ENCODE data around the gene DNAH10.

DNAH10 gene

GRCh38 chr12:123839826-123840225, 77.7 kb downstream of the DNAH10 start:
- TF ChIP-seq CTCF (IDR thresholded peaks at IDR 0.05; ENCODE audit: poor library complexity, severe bottlenecking), result no peak
- Histone ChIP-seq H3K9me3 (ENCODE audit: severe bottlenecking) (no peaks in the 10 kb centered on the region), H3K4me3 (ENCODE audit: severe bottlenecking) (no peak overlapping the region), H3K27me3 (ENCODE audit: insufficient read depth, poor library complexity, severe bottlenecking) (no peaks in the 10 kb centered on the region), H3K27ac (ENCODE audit: poor library complexity, severe bottlenecking) (no peak overlapping the region), H3K4me1 (ENCODE audit: insufficient read depth, poor library complexity, severe bottlenecking) (peaks cover 4% of the 10 kb centered on the region), H3K36me3 (ENCODE audit: low read depth) (no peaks in the 10 kb centered on the region)
- DNase-seq (ENCODE audit: low spot score) (no peak), ATAC-seq (ENCODE audit: low read depth) (no peak)

GRCh38 chr12:123840765-123841425, 78.8 kb downstream of the DNAH10 start:
- H3K9me3 ChIP-seq (ENCODE audit: severe bottlenecking), result no peaks in the 10 kb centered on the region
- ATAC-seq (ENCODE audit: low read depth), result no peak
- no peaks in the 10 kb centered on the region for H3K36me3 ChIP-seq (ENCODE audit: low read depth)
- DNase-seq (ENCODE audit: low spot score), result no peak
- H3K27ac ChIP-seq (ENCODE audit: poor library complexity, severe bottlenecking), result no peak overlapping the region
- no peak overlapping the region for H3K4me3 ChIP-seq (ENCODE audit: severe bottlenecking)
- no peaks in the 10 kb centered on the region for H3K27me3 ChIP-seq (ENCODE audit: insufficient read depth, poor library complexity, severe bottlenecking)
- no peak for TF ChIP-seq CTCF (IDR thresholded peaks at IDR 0.05; ENCODE audit: poor library complexity, severe bottlenecking)
- H3K4me1 ChIP-seq (ENCODE audit: insufficient read depth, poor library complexity, severe bottlenecking), result peaks cover 4% of the 10 kb centered on the region

GRCh38 chr12:123843912-123844748, 82.0 kb downstream of the DNAH10 start:
- H3K27me3 ChIP-seq (ENCODE audit: insufficient read depth, poor library complexity, severe bottlenecking), result no peaks in the 10 kb centered on the region
- no peak overlapping the region for H3K27ac ChIP-seq (ENCODE audit: poor library complexity, severe bottlenecking)
- H3K9me3 ChIP-seq (ENCODE audit: severe bottlenecking), result no peaks in the 10 kb centered on the region
- DNase-seq (ENCODE audit: low spot score) (no peak), ATAC-seq (ENCODE audit: low read depth) (peak; percentile 58)
- no peak for TF ChIP-seq CTCF (IDR thresholded peaks at IDR 0.05; ENCODE audit: poor library complexity, severe bottlenecking)
- H3K36me3 ChIP-seq (ENCODE audit: low read depth), result no peaks in the 10 kb centered on the region
- H3K4me3 ChIP-seq (ENCODE audit: severe bottlenecking), result no peak overlapping the region
- peaks cover 4% of the 10 kb centered on the region for H3K4me1 ChIP-seq (ENCODE audit: insufficient read depth, poor library complexity, severe bottlenecking)

- Histone ChIP-seq H3K4me1 (ENCODE audit: insufficient read depth, poor library complexity, severe bottlenecking) (peaks cover 4% of the 10 kb centered on the region), H3K27ac (ENCODE audit: poor library complexity, severe bottlenecking) (no peak overlapping the region), H3K36me3 (ENCODE audit: low read depth) (no peaks in the 10 kb centered on the region), H3K27me3 (ENCODE audit: insufficient read depth, poor library complexity, severe bottlenecking) (no peaks in the 10 kb centered on the region), H3K4me3 (ENCODE audit: severe bottlenecking) (no peak overlapping the region), H3K9me3 (ENCODE audit: severe bottlenecking) (no peaks in the 10 kb centered on the region)
- no peak for TF ChIP-seq CTCF (IDR thresholded peaks at IDR 0.05; ENCODE audit: poor library complexity, severe bottlenecking)
- ATAC-seq (ENCODE audit: low read depth) (no peak), DNase-seq (ENCODE audit: low spot score) (no peak)
These were observed 83.8 kb downstream of the DNAH10 start for GRCh38 chr12:123845881-123846280.

- no peak for TF ChIP-seq CTCF (IDR thresholded peaks at IDR 0.05; ENCODE audit: poor library complexity, severe bottlenecking)
- H3K9me3 ChIP-seq (ENCODE audit: severe bottlenecking), result no peaks in the 10 kb centered on the region
- no peak overlapping the region for H3K27ac ChIP-seq (ENCODE audit: poor library complexity, severe bottlenecking)
- H3K36me3 ChIP-seq (ENCODE audit: low read depth), result no peaks in the 10 kb centered on the region
- ATAC-seq (ENCODE audit: low read depth) (no peak), DNase-seq (ENCODE audit: low spot score) (no peak)
- peaks cover 4% of the 10 kb centered on the region for H3K4me1 ChIP-seq (ENCODE audit: insufficient read depth, poor library complexity, severe bottlenecking)
- no peaks in the 10 kb centered on the region for H3K27me3 ChIP-seq (ENCODE audit: insufficient read depth, poor library complexity, severe bottlenecking)
- no peak overlapping the region for H3K4me3 ChIP-seq (ENCODE audit: severe bottlenecking)
These were observed 84.2 kb downstream of the DNAH10 start for GRCh38 chr12:123846340-123846739.
